ENCODE data around the gene IL18. TPM values are rescaled to one million over a fixed set of nuclear protein-coding genes. Genes with fewer than 3 reads are reported as not detected.

IL18 gene
- total RNA-seq, 4 donors from 2014 or later, result 5.8 to 7.9 (median 6.8) TPM

- Histone ChIP-seq H3K4me3 (no peak overlapping the region), H3K4me1 (no peaks in the 10 kb centered on the region), H3K27ac (replicated peaks in 1 of 4) (no peak overlapping the region), H3K9me3 (no peaks in the 10 kb centered on the region), H3K27me3 (no peaks in the 10 kb centered on the region), H3K36me3 (peaks cover 0 to 14% (median 9%) of the 10 kb centered on the region in 4 donors)
- intact Hi-C loops (cut with DNase I), result no loop called here
- TF ChIP-seq POLR2AphosphoS5 (IDR thresholded peaks at IDR 0.05) (no peak), POLR2A (IDR thresholded peaks at IDR 0.05; ENCODE audit: low read depth) (no peak), EP300 (IDR thresholded peaks at IDR 0.05) (no peak)
- TF ChIP-seq, protein P1, sequence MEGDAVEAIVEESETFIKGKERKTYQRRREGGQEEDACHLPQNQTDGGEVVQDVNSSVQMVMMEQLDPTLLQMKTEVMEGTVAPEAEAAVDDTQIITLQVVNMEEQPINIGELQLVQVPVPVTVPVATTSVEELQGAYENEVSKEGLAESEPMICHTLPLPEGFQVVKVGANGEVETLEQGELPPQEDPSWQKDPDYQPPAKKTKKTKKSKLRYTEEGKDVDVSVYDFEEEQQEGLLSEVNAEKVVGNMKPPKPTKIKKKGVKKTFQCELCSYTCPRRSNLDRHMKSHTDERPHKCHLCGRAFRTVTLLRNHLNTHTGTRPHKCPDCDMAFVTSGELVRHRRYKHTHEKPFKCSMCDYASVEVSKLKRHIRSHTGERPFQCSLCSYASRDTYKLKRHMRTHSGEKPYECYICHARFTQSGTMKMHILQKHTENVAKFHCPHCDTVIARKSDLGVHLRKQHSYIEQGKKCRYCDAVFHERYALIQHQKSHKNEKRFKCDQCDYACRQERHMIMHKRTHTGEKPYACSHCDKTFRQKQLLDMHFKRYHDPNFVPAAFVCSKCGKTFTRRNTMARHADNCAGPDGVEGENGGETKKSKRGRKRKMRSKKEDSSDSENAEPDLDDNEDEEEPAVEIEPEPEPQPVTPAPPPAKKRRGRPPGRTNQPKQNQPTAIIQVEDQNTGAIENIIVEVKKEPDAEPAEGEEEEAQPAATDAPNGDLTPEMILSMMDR (IDR thresholded peaks at IDR 0.05), result no peak
- DNase-seq (ENCODE audit: extremely low spot score), result no peak
- WGBS, result 94% methylated on average over 8 of the region's 8 CpGs
These were observed 57.8 kb downstream of the IL18 start for GRCh38 chr11:112106070-112106469.

- Histone ChIP-seq H3K9me3 (no peaks in the 10 kb centered on the region), H3K4me3 (no peak overlapping the region), H3K36me3 (peaks cover 0 to 20% (median 11%) of the 10 kb centered on the region in 4 donors), H3K4me1 (peaks cover 0 to 7% (median 0%) of the 10 kb centered on the region in 4 donors), H3K27me3 (no peaks in the 10 kb centered on the region), H3K27ac (replicated peaks in 1 of 4) (no peak overlapping the region)
- DNase-seq (ENCODE audit: extremely low spot score), result no peak
- TF ChIP-seq POLR2AphosphoS5 (IDR thresholded peaks at IDR 0.05) (no peak), POLR2A (IDR thresholded peaks at IDR 0.05; ENCODE audit: low read depth) (no peak), EP300 (IDR thresholded peaks at IDR 0.05) (no peak)
- TF ChIP-seq, protein P1 (IDR thresholded peaks at IDR 0.05), result no peak
- intact Hi-C loops (cut with DNase I), result no loop called here
- WGBS, result 89% methylated on average over 6 of the region's 6 CpGs
These were observed 60.4 kb downstream of the IL18 start for GRCh38 chr11:112103446-112103845.

GRCh38 chr11:112100462-112100861, 63.4 kb downstream of the IL18 start:
- Histone ChIP-seq H3K27ac (replicated peaks in 1 of 4) (no peak overlapping the region), H3K9me3 (no peaks in the 10 kb centered on the region), H3K36me3 (peaks cover 8 to 40% (median 22%) of the 10 kb centered on the region in 4 donors), H3K27me3 (no peaks in the 10 kb centered on the region), H3K4me3 (no peak overlapping the region), H3K4me1 (peaks cover 0 to 7% (median 0%) of the 10 kb centered on the region in 4 donors)
- intact Hi-C loops (cut with DNase I), result no loop called here
- WGBS, result 48% methylated on average over 2 of the region's 2 CpGs
- no peak for DNase-seq (ENCODE audit: extremely low spot score)
- TF ChIP-seq EP300 (IDR thresholded peaks at IDR 0.05) (no peak), POLR2AphosphoS5 (IDR thresholded peaks at IDR 0.05) (no peak), POLR2A (IDR thresholded peaks at IDR 0.05; ENCODE audit: low read depth) (no peak)
- TF ChIP-seq, protein P1 (IDR thresholded peaks at IDR 0.05), result no peak

DNA sequence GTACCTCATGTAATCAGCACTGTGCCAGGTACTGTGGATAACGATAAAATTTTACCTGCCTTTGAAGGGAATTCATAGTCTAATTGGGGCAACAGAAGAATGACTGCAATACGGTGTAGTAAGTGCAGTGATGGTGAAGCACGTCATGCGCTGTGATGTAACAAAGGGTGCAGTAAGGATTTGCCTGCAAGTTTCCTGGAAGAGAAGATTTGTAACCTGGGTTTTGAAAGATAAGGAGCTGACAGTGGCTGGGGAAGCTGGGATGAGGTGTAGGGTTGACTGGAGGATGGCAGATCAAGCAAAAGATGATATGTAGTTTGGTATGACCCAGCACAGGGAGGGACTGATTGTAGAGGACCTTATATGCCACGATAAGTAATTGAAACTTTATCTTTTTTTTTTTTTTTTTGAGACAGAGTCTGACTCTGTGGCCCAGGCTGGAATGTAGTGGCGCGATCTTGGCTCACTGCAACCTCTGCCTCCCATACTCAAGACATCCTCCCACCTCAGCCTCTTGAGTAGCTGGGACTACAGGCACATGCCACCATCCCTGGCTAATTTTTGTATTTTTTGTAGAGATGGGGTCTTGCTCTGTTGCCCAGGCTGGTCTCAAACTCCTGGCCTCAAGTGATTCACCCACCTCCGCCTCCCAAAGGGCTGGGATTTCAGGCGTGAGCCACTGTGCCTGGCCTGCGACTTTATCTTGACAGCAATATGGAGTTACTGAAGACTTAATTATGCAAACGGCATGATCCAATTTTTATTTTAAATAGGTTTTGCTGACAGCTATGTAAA, 66.0 kb downstream of the IL18 start:
- WGBS, result 91% methylated on average over 11 of the region's 11 CpGs
- TF ChIP-seq EP300 (IDR thresholded peaks at IDR 0.05), result no peak
- TF ChIP-seq POLR2A (IDR thresholded peaks at IDR 0.05; ENCODE audit: low read depth), result no peak
- no peak for TF ChIP-seq POLR2AphosphoS5 (IDR thresholded peaks at IDR 0.05)
- TF ChIP-seq, protein P1 (IDR thresholded peaks at IDR 0.05), result no peak
- intact Hi-C loops (cut with DNase I), result no loop called here
- Histone ChIP-seq H3K27ac (replicated peaks in 1 of 4) (no peak overlapping the region), H3K4me1 (peaks cover 0 to 7% (median 0%) of the 10 kb centered on the region in 4 donors), H3K36me3 (peaks cover 34 to 65% (median 45%) of the 10 kb centered on the region in 4 donors), H3K27me3 (no peaks in the 10 kb centered on the region), H3K4me3 (no peak overlapping the region), H3K9me3 (no peaks in the 10 kb centered on the region)
- DNase-seq (ENCODE audit: extremely low spot score), result peak; percentile 2

Measured in esophagus muscularis mucosa (tissue), 4 donors.